Neural progenitor cell (in vitro differentiated cells): Measurements from ENCODE around the gene PRKAR1A.

ENCODE experiments used
- EZH2 ChIP-seq: fragments of 200-600 bp; sonication (generic); IDR thresholded peaks from 2 replicates; pipeline ENCODE4 v1.6.1; 2017; ENCODE audit warnings: antibody characterized with exemption, mild to moderate bottlenecking, moderate library complexity
- TF ChIP-seq, protein P1 (sequence below): fragments of 200-600 bp; sonication (generic); IDR thresholded peaks from 2 replicates; pipeline ENCODE4 v1.5.1; 2017; ENCODE audit warnings: antibody characterized with exemption, mild to moderate bottlenecking

DNA sequence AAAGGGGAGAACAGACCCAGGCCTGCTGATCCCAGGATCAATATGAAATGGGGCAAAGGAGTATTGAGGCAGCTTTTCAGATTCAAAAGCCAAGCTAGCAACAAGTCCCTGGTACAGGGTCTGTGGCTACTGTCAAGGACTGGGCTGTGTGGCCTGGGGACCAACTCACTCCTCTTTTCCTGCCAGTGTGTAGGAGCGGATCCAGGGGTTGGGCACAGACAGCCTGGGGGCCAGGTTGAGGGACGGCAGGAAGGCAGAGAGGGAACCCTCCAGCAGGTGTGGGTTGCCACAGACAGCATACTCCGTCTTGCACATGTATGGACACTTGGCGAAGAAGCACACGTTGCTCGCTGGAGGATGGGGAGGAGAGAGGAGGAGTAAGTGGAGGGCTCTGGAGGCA lies 29.6 kb downstream of the PRKAR1A start:
- TF ChIP-seq, protein P1, sequence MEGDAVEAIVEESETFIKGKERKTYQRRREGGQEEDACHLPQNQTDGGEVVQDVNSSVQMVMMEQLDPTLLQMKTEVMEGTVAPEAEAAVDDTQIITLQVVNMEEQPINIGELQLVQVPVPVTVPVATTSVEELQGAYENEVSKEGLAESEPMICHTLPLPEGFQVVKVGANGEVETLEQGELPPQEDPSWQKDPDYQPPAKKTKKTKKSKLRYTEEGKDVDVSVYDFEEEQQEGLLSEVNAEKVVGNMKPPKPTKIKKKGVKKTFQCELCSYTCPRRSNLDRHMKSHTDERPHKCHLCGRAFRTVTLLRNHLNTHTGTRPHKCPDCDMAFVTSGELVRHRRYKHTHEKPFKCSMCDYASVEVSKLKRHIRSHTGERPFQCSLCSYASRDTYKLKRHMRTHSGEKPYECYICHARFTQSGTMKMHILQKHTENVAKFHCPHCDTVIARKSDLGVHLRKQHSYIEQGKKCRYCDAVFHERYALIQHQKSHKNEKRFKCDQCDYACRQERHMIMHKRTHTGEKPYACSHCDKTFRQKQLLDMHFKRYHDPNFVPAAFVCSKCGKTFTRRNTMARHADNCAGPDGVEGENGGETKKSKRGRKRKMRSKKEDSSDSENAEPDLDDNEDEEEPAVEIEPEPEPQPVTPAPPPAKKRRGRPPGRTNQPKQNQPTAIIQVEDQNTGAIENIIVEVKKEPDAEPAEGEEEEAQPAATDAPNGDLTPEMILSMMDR = no peak
- TF ChIP-seq EZH2 = no peak
